SK-N-SH (cell line): Measurements from ENCODE around the gene PITPNM1. TPM values are rescaled to one million over a fixed set of nuclear protein-coding genes. Genes with fewer than 3 reads are reported as not detected.

Experiments used
- CTCF ChIA-PET: fragments of 300-600, 350-600 bp; formaldehyde crosslinking; extraction: SDS; loops from one replicate; lab custom pipeline; 2021; lab: Yijun Ruan, JAX
- POLR2A ChIA-PET: fragments of 350-600 bp; sonication (Branson Sonifier 250); formaldehyde crosslinking; extraction: SDS; loops from one replicate; lab custom pipeline; 2020; ENCODE audit warnings: antibody characterized with exemption, inconsistent platforms; lab: Yijun Ruan, JAX
- DNase-seq: peaks from one replicate; pipeline ENCODE4 v3.0.0; 2012
- H2AFZ ChIP-seq: fragments of 200-600 bp; sonication (generic); 2 replicates; pipeline ENCODE4 v1.8.1; 2016; ENCODE audit warnings: antibody characterized with exemption, mild to moderate bottlenecking, low read depth
- H3F3A ChIP-seq: fragments of 200-600 bp; sonication (generic); replicated peaks from 2 replicates; pipeline ENCODE3; 2016; ENCODE audit warnings: antibody characterized with exemption, mild to moderate bottlenecking; ENCODE audit not compliant: insufficient read depth
- H3K27ac ChIP-seq, 2 experiments: fragments of 200-500 bp in 1 of 2; fragments of 200-600 bp in 1 of 2; sonication (Bioruptor generic) in 1 of 2; sonication (generic), shearing (Covaris generic) in 1 of 2; 2 replicates each; pipeline versions ENCODE4 v1.5.1 to v1.6.1; 2014 to 2016; ENCODE audit warnings: low read depth in 2 of 2, inconsistent platforms in 1 of 2, low read length in 1 of 2, mild to moderate bottlenecking in 1 of 2, mixed read lengths in 1 of 2
- H3K27me3 ChIP-seq: fragments of 200-600 bp; sonication (generic), shearing (Covaris generic); 2 replicates; pipeline ENCODE4 v1.6.1; 2016; ENCODE audit warnings: mixed run types; ENCODE audit not compliant: insufficient read depth
- H3K36me3 ChIP-seq, 2 experiments: fragments of 200-500 bp in 1 of 2; fragments of 200-600 bp in 1 of 2; sonication (Bioruptor generic) in 1 of 2; sonication (generic) in 1 of 2; replicated peaks in 1 of 2; 2 replicates each; pipeline versions ENCODE3 to v1.5.1; 2014 to 2016; ENCODE audit warnings: low read length in 1 of 2, mild to moderate bottlenecking in 1 of 2; ENCODE audit not compliant: insufficient read depth in 2 of 2, control insufficient read depth in 1 of 2
- H3K4me1 ChIP-seq, 2 experiments: fragments of 200-500 bp in 1 of 2; fragments of 200-600 bp in 1 of 2; sonication (Bioruptor generic) in 1 of 2; sonication (generic), shearing (Covaris generic) in 1 of 2; 2 replicates each; pipeline versions ENCODE4 v1.5.1 to v1.6.1; 2014 to 2016; ENCODE audit warnings: low read depth in 1 of 2, low read length in 1 of 2, mixed run types in 1 of 2; ENCODE audit not compliant: insufficient read depth in 2 of 2, control insufficient read depth in 1 of 2
- H3K4me2 ChIP-seq: fragments of 200-600 bp; sonication (generic), shearing (Covaris generic); 2 replicates; pipeline ENCODE4 v1.6.1; 2017; ENCODE audit warnings: mixed run types
- H3K4me3 ChIP-seq, 2 experiments: fragments of 200-500 bp in 1 of 2; fragments of 200-600 bp in 1 of 2; sonication (Bioruptor generic) in 1 of 2; sonication (generic), shearing (Covaris generic) in 1 of 2; 2 replicates each; pipeline versions ENCODE4 v1.5.1 to v1.8.1; 2014 to 2016; ENCODE audit warnings: low read depth in 2 of 2, inconsistent platforms in 1 of 2, low read length in 1 of 2, mild to moderate bottlenecking in 1 of 2, mixed read lengths in 1 of 2, moderate library complexity in 1 of 2
- H3K79me2 ChIP-seq: fragments of 200-600 bp; sonication (generic); 2 replicates; pipeline ENCODE4 v1.8.1; 2017; ENCODE audit warnings: mild to moderate bottlenecking; ENCODE audit not compliant: insufficient read depth
- H3K9ac ChIP-seq: fragments of 200-600 bp; sonication (generic); 2 replicates; pipeline ENCODE4 v1.6.1; 2017; ENCODE audit warnings: mixed run types
- H3K9me2 ChIP-seq: fragments of 200-600 bp; sonication (generic); 2 replicates; pipeline ENCODE4 v1.6.1; 2017; ENCODE audit warnings: mixed run types
- H3K9me3 ChIP-seq: fragments of 200-600 bp; sonication (generic); 2 replicates; pipeline ENCODE4 v1.6.1; 2017; ENCODE audit warnings: mixed run types, mild to moderate bottlenecking, moderate library complexity
- H4K20me1 ChIP-seq: fragments of 200-600 bp; sonication (generic); 2 replicates; pipeline ENCODE4 v1.6.1; 2017; ENCODE audit warnings: mild to moderate bottlenecking, mixed run types; ENCODE audit not compliant: insufficient read depth
- CHD2 ChIP-seq: fragments of 150-350 bp; IDR thresholded peaks from 2 replicates; pipeline ENCODE4 v1.6.1; 2018; ENCODE audit warnings: low read length; ENCODE audit not compliant: partially characterized antibody
- EP300 ChIP-seq, 2 experiments: IDR thresholded peaks; 2 replicates each; pipeline versions ENCODE4 v1.4.0 to v1.6.1; 2012; ENCODE audit warnings: borderline replicate concordance in 1 of 2, low read depth in 1 of 2, low read length in 1 of 2
- EZH2phosphoT487 ChIP-seq: fragments of 200-600 bp; sonication (generic); IDR thresholded peaks from 2 replicates; pipeline ENCODE4 v1.6.1; 2017; ENCODE audit warnings: low read depth, mixed run types, mild to moderate bottlenecking, antibody characterized with exemption, moderate library complexity, borderline replicate concordance
- FOSL2 ChIP-seq: IDR thresholded peaks from 2 replicates; pipeline ENCODE4 v1.4.0; 2012; ENCODE audit warnings: low read depth, mild to moderate bottlenecking, moderate library complexity, borderline replicate concordance
- FOXJ3 ChIP-seq: sonication (generic); formaldehyde crosslinking; IDR thresholded peaks from 2 replicates; pipeline ENCODE4 v1.5.1; 2020; ENCODE audit warnings: mild to moderate bottlenecking, missing genetic modification reagents
- GATA2 ChIP-seq: sonication (generic); formaldehyde crosslinking; IDR thresholded peaks from 2 replicates; pipeline ENCODE4 v1.5.0; 2020; ENCODE audit warnings: mild to moderate bottlenecking, missing genetic modification reagents
- IRF3 ChIP-seq: fragments of 150-350 bp; IDR thresholded peaks from 2 replicates; pipeline ENCODE4 v1.6.1; 2016; ENCODE audit warnings: mild to moderate bottlenecking, low read depth, low read length
- MEF2A ChIP-seq: IDR thresholded peaks from 2 replicates; pipeline ENCODE4 v1.4.0; 2012; ENCODE audit warnings: low read depth, borderline replicate concordance
- NFIC ChIP-seq: IDR thresholded peaks from 2 replicates; pipeline ENCODE4 v1.4.0; 2012; ENCODE audit warnings: borderline replicate concordance
- NRF1 ChIP-seq: IDR thresholded peaks from 2 replicates; pipeline ENCODE4 v1.6.1; 2012; ENCODE audit warnings: low read depth, mild to moderate bottlenecking, low read length
- PBX3 ChIP-seq: IDR thresholded peaks from 2 replicates; pipeline ENCODE4; 2012
- RAD21 ChIP-seq: IDR thresholded peaks from 2 replicates; pipeline ENCODE4 v1.6.1; 2012; ENCODE audit warnings: mild to moderate bottlenecking, low read length
- REST ChIP-seq: IDR thresholded peaks from 2 replicates; pipeline ENCODE4 v1.6.1; 2012; ENCODE audit warnings: mild to moderate bottlenecking, low read depth, low read length, moderate library complexity
- RFX5 ChIP-seq: IDR thresholded peaks from 2 replicates; pipeline ENCODE4 v1.6.1; 2012; ENCODE audit warnings: mild to moderate bottlenecking, improper control_type of control experiment, low read length
- RXRA ChIP-seq: IDR thresholded peaks from 2 replicates; pipeline ENCODE4 v1.4.0; 2012; ENCODE audit warnings: low read depth, mild to moderate bottlenecking, borderline replicate concordance
- TCF12 ChIP-seq: IDR thresholded peaks from 2 replicates; pipeline ENCODE4 v1.4.0; 2012
- USF2 ChIP-seq: fragments of 150-350 bp; IDR thresholded peaks from 2 replicates; pipeline ENCODE4 v1.6.1; 2017; ENCODE audit warnings: antibody characterized with exemption, low read length, low read depth, borderline replicate concordance
- YY1 ChIP-seq: IDR thresholded peaks from 2 replicates; pipeline ENCODE4 v1.4.0; 2012; ENCODE audit warnings: low read depth, mild to moderate bottlenecking
- WGBS: methylation state at CpG from one replicate; pipeline ENCODE4 v1.1.6; 2017; ENCODE audit warnings: low lambda C conversion rate; 5-methylcytosine and 5-hydroxymethylcytosine counted together
- polyA plus RNA-seq, 3 experiments: library from polyadenylated mRNA; depleted of rRNA; stranded (reverse); fragments of >200 nt; gene quantifications; 2 replicates each; pipeline ENCODE4 v1.2.3, GENCODE V29; 2012

PITPNM1 gene
- polyA plus RNA-seq, 1 of the 3 experiments (the other 2 are of a cell fraction), result 24.2 TPM

- H3K9me2 ChIP-seq, result no peaks in the 10 kb centered on the region
- ChIA-PET POLR2A (no interaction called here), CTCF (no interaction called here)
- no peak overlapping the region for H3K9ac ChIP-seq
- DNase-seq, result no peak
- H3K27ac ChIP-seq, result peak overlapping the region in 1 of 2 experiments; percentile 61; a peak in 2 of 4 replicates
- no peak overlapping the region for H2AFZ ChIP-seq
- H3K27me3 ChIP-seq, result no peaks in the 10 kb centered on the region
- H3F3A ChIP-seq, result peaks cover 18% of the 10 kb centered on the region
- H4K20me1 ChIP-seq, result no peaks in the 10 kb centered on the region
- WGBS, result 97% methylated on average over 6 of the region's 10 CpGs
- peaks cover 9 to 28% of the 10 kb centered on the region in 2 experiments; a peak in 2 of 4 replicates for H3K4me1 ChIP-seq
- H3K79me2 ChIP-seq, result peaks cover 1% of the 10 kb centered on the region; the same call in 1 of the 2 replicates
- no peak overlapping the region for H3K4me2 ChIP-seq
- no peak overlapping the region for H3K4me3 ChIP-seq
- no peaks in the 10 kb centered on the region for H3K36me3 ChIP-seq
- no peaks in the 10 kb centered on the region for H3K9me3 ChIP-seq
- TF ChIP-seq RXRA (no peak), EZH2phosphoT487 (no peak), FOSL2 (no peak), TCF12 (no peak), USF2 (no peak), RFX5 (no peak), PBX3 (no peak), REST (no peak), NFIC (no peak), MEF2A (no peak), NRF1 (no peak), EP300 (IDR thresholded peaks at IDR 0.05; ENCODE audit: borderline replicate concordance in 1 of 2, low read depth in 1 of 2, low read length in 1 of 2) (no peak), CHD2 (no peak), IRF3 (no peak), FOXJ3 (CRISPR knock-in tag) (no peak), YY1 (no peak), GATA2 (CRISPR knock-in tag) (no peak), RAD21 (no peak)
These were observed 42.0 kb downstream of the PITPNM1 start for GRCh38 chr11:67463186-67463585.
